ENCODE measurements around the gene TDRD3.

- TF ChIP-seq, protein P1, sequence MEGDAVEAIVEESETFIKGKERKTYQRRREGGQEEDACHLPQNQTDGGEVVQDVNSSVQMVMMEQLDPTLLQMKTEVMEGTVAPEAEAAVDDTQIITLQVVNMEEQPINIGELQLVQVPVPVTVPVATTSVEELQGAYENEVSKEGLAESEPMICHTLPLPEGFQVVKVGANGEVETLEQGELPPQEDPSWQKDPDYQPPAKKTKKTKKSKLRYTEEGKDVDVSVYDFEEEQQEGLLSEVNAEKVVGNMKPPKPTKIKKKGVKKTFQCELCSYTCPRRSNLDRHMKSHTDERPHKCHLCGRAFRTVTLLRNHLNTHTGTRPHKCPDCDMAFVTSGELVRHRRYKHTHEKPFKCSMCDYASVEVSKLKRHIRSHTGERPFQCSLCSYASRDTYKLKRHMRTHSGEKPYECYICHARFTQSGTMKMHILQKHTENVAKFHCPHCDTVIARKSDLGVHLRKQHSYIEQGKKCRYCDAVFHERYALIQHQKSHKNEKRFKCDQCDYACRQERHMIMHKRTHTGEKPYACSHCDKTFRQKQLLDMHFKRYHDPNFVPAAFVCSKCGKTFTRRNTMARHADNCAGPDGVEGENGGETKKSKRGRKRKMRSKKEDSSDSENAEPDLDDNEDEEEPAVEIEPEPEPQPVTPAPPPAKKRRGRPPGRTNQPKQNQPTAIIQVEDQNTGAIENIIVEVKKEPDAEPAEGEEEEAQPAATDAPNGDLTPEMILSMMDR (IDR thresholded peaks at IDR 0.05), result no peak
- TF ChIP-seq ZFX (IDR thresholded peaks at IDR 0.05; ENCODE audit: borderline replicate concordance), result no peak
Observed at GRCh38 chr13:60491531-60491930, 94.5 kb downstream of the TDRD3 start.

All from 22Rv1 (cell line).